PFSK-1 (cell line): ENCODE data around the gene TENM3.

ENCODE experiments used
- FOXP2 ChIP-seq: optimal IDR thresholded peaks from 2 replicates; pipeline ENCODE3; 2011; ENCODE audit warnings: borderline replicate concordance, control low read depth, inconsistent platforms; ENCODE audit not compliant: insufficient read depth; ENCODE audit errors: extremely low read length, extremely low read depth
- POLR2AphosphoS5 ChIP-seq: IDR thresholded peaks from 2 replicates; pipeline ENCODE4 v1.6.1; 2012; ENCODE audit warnings: low read depth, mild to moderate bottlenecking, control low read depth, low read length, moderate library complexity
- SIN3A ChIP-seq: IDR thresholded peaks from 2 replicates; pipeline ENCODE4 v1.6.1; 2012; ENCODE audit warnings: mild to moderate bottlenecking, low read length, moderate library complexity, borderline replicate concordance; ENCODE audit not compliant: insufficient read depth
- TAF1 ChIP-seq: IDR thresholded peaks from 2 replicates; pipeline ENCODE4 v1.6.1; 2012; ENCODE audit warnings: low read length, control low read depth, borderline replicate concordance; ENCODE audit not compliant: insufficient read depth
- TF ChIP-seq, protein P1 (sequence below), 2 experiments: IDR thresholded peaks; 2 replicates each; pipeline versions ENCODE4 v1.6.1 to v1.8.0; 2011 to 2012; ENCODE audit warnings: low read depth in 2 of 2, low read length in 2 of 2, control low read depth in 1 of 2, inconsistent platforms in 1 of 2, mild to moderate bottlenecking in 1 of 2, moderate library complexity in 1 of 2; ENCODE audit not compliant: insufficient read depth in 1 of 2

The TENM3 gene

DNA sequence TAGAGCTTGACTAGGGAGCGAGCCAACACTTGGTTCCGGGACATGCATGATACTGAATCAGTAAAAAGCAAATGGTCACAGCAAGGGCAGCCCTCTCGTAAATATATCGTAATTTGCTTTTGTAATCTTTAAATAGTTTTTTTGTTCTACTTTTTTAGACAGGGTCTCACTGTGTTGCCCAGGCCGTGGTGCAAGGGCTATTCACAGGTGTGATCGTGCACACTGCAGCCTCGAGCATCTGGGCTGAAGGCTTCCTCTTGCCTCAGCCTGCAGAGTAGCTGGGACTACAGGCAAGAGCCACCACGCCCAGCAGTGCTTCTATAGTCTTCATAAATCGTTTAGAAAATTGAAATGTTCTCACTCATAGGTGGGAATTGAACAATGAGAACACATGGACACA is 309.7 kb downstream of the TENM3 start:
- TF ChIP-seq SIN3A (no peak), POLR2AphosphoS5 (no peak), TAF1 (no peak)

DNA sequence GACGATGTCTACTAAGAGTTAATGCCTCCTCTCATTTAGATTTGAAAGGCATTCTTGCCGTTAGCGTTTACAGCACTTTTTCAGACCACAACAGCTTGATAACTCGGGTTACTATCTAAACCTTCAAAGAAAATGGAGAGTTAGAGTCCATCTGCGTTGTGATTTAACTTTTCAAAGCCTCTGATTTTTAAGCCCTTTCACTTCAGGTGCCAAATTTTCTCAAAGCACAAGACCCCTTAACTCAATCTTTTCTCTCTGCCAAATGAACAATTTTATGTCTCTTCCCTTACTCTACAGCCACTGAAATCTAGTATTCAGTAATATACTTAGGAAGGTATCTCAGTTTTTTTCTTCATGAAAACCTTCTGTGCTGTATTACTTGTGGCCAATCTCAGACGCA is 310.5 kb downstream of the TENM3 start:
- TF ChIP-seq POLR2AphosphoS5 (no peak), TAF1 (no peak), SIN3A (no peak), FOXP2 (no peak)
- TF ChIP-seq, protein P1, sequence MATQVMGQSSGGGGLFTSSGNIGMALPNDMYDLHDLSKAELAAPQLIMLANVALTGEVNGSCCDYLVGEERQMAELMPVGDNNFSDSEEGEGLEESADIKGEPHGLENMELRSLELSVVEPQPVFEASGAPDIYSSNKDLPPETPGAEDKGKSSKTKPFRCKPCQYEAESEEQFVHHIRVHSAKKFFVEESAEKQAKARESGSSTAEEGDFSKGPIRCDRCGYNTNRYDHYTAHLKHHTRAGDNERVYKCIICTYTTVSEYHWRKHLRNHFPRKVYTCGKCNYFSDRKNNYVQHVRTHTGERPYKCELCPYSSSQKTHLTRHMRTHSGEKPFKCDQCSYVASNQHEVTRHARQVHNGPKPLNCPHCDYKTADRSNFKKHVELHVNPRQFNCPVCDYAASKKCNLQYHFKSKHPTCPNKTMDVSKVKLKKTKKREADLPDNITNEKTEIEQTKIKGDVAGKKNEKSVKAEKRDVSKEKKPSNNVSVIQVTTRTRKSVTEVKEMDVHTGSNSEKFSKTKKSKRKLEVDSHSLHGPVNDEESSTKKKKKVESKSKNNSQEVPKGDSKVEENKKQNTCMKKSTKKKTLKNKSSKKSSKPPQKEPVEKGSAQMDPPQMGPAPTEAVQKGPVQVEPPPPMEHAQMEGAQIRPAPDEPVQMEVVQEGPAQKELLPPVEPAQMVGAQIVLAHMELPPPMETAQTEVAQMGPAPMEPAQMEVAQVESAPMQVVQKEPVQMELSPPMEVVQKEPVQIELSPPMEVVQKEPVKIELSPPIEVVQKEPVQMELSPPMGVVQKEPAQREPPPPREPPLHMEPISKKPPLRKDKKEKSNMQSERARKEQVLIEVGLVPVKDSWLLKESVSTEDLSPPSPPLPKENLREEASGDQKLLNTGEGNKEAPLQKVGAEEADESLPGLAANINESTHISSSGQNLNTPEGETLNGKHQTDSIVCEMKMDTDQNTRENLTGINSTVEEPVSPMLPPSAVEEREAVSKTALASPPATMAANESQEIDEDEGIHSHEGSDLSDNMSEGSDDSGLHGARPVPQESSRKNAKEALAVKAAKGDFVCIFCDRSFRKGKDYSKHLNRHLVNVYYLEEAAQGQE (IDR thresholded peaks at IDR 0.05; ENCODE audit: insufficient read depth in 1 of 2, low read depth in 2 of 2, low read length in 2 of 2) = no peak

DNA sequence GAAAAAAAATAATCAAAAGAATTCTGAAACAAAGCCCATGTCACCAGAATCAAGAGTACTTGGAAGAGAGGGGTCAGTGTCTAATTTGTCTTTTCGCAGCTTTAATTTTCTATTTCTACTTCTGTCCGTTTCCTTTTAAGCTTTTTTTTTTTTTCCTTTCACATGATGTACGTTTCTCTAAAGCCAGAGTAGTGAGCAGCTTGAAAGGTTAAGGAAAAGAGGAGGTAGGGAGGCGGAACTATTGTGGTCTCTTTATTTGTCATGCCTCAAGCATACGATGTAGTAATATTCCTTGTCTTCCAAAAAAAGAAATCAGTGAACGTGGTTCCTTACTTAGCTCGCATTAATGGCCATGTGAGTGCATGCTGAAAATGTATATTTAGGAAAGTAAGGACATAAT is 311.5 kb downstream of the TENM3 start:
- TF ChIP-seq POLR2AphosphoS5 (no peak), TAF1 (no peak), FOXP2 (no peak), SIN3A (no peak)
- TF ChIP-seq, protein P1 (IDR thresholded peaks at IDR 0.05; ENCODE audit: insufficient read depth in 1 of 2, low read depth in 2 of 2, low read length in 2 of 2) = no peak

DNA sequence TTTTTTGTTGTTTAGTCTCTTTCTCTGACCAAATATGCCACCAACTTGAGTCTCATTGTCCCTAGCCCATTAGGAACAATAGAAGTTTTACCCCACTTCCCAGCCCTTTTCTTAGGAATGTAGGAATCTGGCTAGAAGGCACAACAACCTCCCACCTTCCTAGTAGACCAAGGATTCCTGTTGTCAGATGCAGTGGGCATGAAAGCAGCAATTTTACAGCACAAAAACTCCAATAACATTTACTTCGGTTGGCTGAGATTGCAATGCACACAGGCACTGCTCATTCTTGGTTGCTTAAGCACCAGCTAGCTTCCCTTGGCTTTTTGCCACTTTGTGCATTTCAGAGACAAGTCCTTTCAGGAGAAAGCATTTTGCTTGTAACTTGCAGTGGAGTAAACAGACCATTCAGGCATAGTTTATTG is 312.8 kb downstream of the TENM3 start:
- no peak for TF ChIP-seq POLR2AphosphoS5
- TF ChIP-seq TAF1 = no peak
- TF ChIP-seq SIN3A = no peak
- TF ChIP-seq FOXP2 = no peak
- TF ChIP-seq, protein P1 (IDR thresholded peaks at IDR 0.05; ENCODE audit: insufficient read depth in 1 of 2, low read depth in 2 of 2, low read length in 2 of 2) = no peak

DNA sequence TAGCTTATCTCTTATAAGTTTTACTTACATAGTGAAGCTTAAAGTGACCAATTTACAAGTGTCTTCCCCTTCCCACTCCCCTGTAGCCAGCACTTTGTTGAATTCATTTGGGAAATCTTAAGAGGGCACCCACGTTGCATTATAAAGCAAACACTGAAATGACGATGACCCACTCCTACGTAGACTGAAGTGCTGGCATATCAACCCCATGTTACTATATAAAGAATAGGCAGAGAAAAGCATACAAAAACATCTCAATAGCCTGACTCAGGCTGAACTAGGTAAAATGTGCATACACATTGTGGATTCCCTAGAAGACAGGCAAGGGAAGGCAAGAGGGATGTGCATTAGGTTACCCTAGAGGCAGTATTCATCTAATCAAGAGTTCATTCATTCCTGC is 313.4 kb downstream of the TENM3 start:
- TF ChIP-seq SIN3A (no peak), POLR2AphosphoS5 (no peak), FOXP2 (no peak), TAF1 (no peak)
- TF ChIP-seq, protein P1 (IDR thresholded peaks at IDR 0.05; ENCODE audit: insufficient read depth in 1 of 2, low read depth in 2 of 2, low read length in 2 of 2) = no peak
